HUES48 (cell line): ENCODE results near the gene CTNND2.

Experiments
- H3K27ac ChIP-seq: one replicate; pipeline ENCODE4 v1.7.0; 2013; ENCODE audit warnings: low read depth, low read length, inconsistent platforms
- H3K27me3 ChIP-seq: 2 replicates; pipeline ENCODE4 v1.6.1; 2013; ENCODE audit warnings: mild to moderate bottlenecking, low read length; ENCODE audit not compliant: control insufficient read depth, insufficient read depth
- H3K36me3 ChIP-seq: 2 replicates; pipeline ENCODE4 v1.6.1; 2013; ENCODE audit warnings: low read length; ENCODE audit not compliant: control insufficient read depth, insufficient read depth
- H3K4me1 ChIP-seq: 2 replicates; pipeline ENCODE4 v1.6.1; 2013; ENCODE audit warnings: mild to moderate bottlenecking, low read length; ENCODE audit not compliant: control insufficient read depth, insufficient read depth
- H3K4me3 ChIP-seq: 2 replicates; pipeline ENCODE4 v1.5.1; 2013; ENCODE audit warnings: mild to moderate bottlenecking, low read depth, low read length
- H3K9ac ChIP-seq: 2 replicates; pipeline ENCODE4 v1.6.1; 2013; ENCODE audit warnings: mild to moderate bottlenecking, low read depth, low read length, moderate library complexity
- H3K9me3 ChIP-seq: 2 replicates; pipeline ENCODE4 v1.6.1; 2013; ENCODE audit warnings: low read length; ENCODE audit not compliant: control insufficient read depth, insufficient read depth

Gene CTNND2

GRCh38 chr5:11504065-11504885 lies 400.0 kb downstream of the CTNND2 start:
- peaks cover 4% of the 10 kb centered on the region; the same call in 1 of the 2 replicates for H3K4me1 ChIP-seq
- H3K27ac ChIP-seq, result peak overlapping the region; percentile 56
- no peak overlapping the region for H3K4me3 ChIP-seq
- no peaks in the 10 kb centered on the region for H3K9me3 ChIP-seq
- H3K27me3 ChIP-seq, result no peaks in the 10 kb centered on the region
- H3K9ac ChIP-seq, result no peak overlapping the region
- H3K36me3 ChIP-seq, result no peaks in the 10 kb centered on the region

GRCh38 chr5:11502783-11503182 lies 401.5 kb downstream of the CTNND2 start:
- no peaks in the 10 kb centered on the region for H3K27me3 ChIP-seq
- H3K9me3 ChIP-seq, result no peaks in the 10 kb centered on the region
- H3K27ac ChIP-seq, result no peak overlapping the region
- peaks cover 4% of the 10 kb centered on the region; the same call in 1 of the 2 replicates for H3K4me1 ChIP-seq
- H3K9ac ChIP-seq, result no peak overlapping the region
- H3K36me3 ChIP-seq, result no peaks in the 10 kb centered on the region
- H3K4me3 ChIP-seq, result no peak overlapping the region

DNA sequence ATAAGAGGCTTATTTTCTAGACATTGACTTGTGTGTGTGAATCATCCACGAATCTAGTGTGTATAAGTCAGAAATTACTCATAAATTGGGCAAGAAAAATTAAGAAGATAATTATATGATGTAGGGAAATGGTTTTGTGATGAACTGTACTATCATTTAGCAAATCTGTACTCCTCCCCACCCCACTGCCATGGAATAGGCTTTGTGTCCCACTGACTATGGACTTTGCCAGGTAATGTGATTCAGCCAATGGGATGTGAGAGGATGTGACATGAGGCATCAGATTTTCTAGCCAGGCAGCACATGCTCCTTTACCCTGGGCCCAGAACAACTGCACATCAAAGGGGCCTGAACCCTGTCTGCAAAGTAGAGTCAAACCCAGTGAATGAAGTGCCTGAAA lies 406.6 kb downstream of the CTNND2 start:
- Histone ChIP-seq H3K9me3 (no peaks in the 10 kb centered on the region), H3K27me3 (no peaks in the 10 kb centered on the region), H3K4me1 (no peaks in the 10 kb centered on the region), H3K36me3 (no peaks in the 10 kb centered on the region), H3K4me3 (no peak overlapping the region), H3K9ac (no peak overlapping the region), H3K27ac (no peak overlapping the region)

GRCh38 chr5:11496137-11496719 lies 408.0 kb downstream of the CTNND2 start:
- Histone ChIP-seq H3K9me3 (no peaks in the 10 kb centered on the region), H3K9ac (no peak overlapping the region)

DNA sequence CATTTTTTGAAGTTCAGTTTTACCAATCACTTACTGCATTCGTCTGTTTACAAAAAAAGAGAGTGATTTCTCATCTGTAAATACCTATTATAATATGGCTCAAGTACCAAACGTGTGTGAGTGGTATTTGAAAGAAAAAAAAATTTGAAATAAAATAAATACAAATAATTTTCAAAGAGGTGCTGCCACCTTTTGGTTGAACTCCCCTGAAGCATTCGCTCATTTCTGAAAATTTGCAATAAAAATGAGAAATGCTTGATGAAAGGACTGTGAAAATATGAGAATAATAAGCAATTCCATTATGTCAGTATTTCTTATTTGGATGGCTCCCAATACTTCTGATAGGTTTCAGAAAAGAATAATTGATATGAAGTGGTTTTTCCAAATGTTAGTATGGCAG lies 409.9 kb downstream of the CTNND2 start:
- H3K27ac ChIP-seq, result no peak overlapping the region
- H3K27me3 ChIP-seq, result no peaks in the 10 kb centered on the region

More at GRCh38 chr5:11496137-11496719, 408.0 kb downstream of the CTNND2 start:
- no peak overlapping the region for H3K27ac ChIP-seq
- H3K27me3 ChIP-seq, result no peaks in the 10 kb centered on the region
- H3K4me3 ChIP-seq, result no peak overlapping the region
- no peaks in the 10 kb centered on the region; the same call in 1 of the 2 replicates for H3K4me1 ChIP-seq
- no peaks in the 10 kb centered on the region for H3K36me3 ChIP-seq

DNA sequence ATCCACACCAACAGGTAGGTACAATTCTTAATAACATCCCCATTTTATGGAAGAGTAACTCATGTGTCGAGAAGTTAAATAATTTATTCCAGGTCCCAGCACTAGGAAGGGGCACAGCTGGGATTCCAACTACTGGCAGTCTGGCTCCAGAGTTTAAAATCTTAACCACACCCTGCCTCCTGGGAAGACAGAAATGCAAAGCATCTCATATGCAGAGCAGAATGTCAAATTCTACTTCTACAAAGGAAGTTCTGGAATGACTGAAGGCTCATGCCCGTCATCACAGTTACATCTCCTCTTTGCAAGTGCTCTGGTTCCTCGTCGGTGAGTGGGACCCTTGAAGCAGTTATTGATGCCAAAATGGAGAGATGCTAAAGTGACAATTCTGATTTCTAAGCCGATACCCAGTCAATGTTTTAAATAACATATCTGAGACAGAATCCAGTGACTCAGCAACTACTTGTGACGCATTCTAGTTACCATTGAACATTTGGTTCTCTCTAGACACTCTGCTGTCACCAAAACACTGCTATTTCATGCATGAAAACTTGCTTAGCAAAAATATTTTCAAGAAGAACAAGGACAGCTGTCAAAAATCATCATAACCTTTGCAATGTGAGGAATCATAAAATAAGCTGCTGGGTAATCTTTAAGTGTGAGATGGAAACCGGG lies 412.7 kb downstream of the CTNND2 start:
- H3K4me1 ChIP-seq, result no peaks in the 10 kb centered on the region; the same call in 1 of the 2 replicates
- no peak overlapping the region for H3K4me3 ChIP-seq
- H3K9me3 ChIP-seq, result no peaks in the 10 kb centered on the region

More for the DNA sequence above, 409.9 kb downstream of the CTNND2 start:
- Histone ChIP-seq H3K4me3 (no peak overlapping the region), H3K36me3 (no peaks in the 10 kb centered on the region), H3K9me3 (no peaks in the 10 kb centered on the region), H3K4me1 (no peaks in the 10 kb centered on the region; the same call in 1 of the 2 replicates), H3K9ac (no peak overlapping the region)

GRCh38 chr5:11483630-11484029 lies 420.6 kb downstream of the CTNND2 start:
- H3K9ac ChIP-seq, result no peak overlapping the region
- no peaks in the 10 kb centered on the region for H3K36me3 ChIP-seq
- no peak overlapping the region for H3K27ac ChIP-seq
- H3K27me3 ChIP-seq, result no peaks in the 10 kb centered on the region
- H3K4me3 ChIP-seq, result no peak overlapping the region
- no peaks in the 10 kb centered on the region for H3K9me3 ChIP-seq
- H3K4me1 ChIP-seq, result no peaks in the 10 kb centered on the region

More for the DNA sequence above, 412.7 kb downstream of the CTNND2 start:
- Histone ChIP-seq H3K27ac (no peak overlapping the region), H3K27me3 (no peaks in the 10 kb centered on the region), H3K36me3 (no peaks in the 10 kb centered on the region), H3K9ac (no peak overlapping the region)

DNA sequence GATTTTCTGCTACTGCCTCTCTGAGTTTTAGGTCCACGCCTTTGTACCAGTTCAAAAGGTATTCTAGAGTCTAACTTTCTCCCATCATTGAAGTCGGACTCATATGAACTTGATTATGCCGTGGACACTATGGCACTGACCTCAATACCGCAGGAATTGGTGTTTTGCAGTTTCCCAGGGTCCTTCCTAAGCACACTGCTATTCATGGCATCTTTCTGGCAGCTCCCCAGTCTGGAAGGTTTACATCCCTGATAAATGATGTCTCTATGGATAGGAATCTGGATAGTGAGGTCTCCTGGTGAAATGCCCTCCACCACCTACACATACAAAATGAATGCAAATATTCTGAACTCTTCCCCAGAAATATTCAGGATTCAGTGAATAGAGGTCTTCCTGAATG lies 422.2 kb downstream of the CTNND2 start:
- no peaks in the 10 kb centered on the region for H3K36me3 ChIP-seq
- H3K4me3 ChIP-seq, result no peak overlapping the region
- no peaks in the 10 kb centered on the region for H3K9me3 ChIP-seq
- no peaks in the 10 kb centered on the region for H3K27me3 ChIP-seq
- no peak overlapping the region for H3K27ac ChIP-seq
- H3K4me1 ChIP-seq, result no peaks in the 10 kb centered on the region
- H3K9ac ChIP-seq, result no peak overlapping the region

DNA sequence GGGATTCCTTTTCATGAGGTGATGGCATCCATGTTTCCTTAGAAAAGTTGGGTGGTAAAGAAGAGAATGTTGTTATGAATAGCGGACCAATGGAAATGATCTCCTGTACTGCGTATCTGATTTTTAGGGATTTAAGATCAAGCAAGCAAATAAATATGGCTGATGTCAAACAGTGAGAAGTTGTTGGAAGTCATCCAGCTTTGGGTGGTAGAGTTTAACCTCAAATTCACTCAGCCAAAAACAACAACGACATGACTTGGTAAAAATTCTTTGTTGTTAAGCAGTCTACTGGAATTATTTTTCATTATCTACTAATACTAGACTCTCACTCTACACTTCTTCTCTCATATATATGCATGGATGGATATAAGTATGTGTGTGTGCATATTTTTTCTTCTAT lies 426.5 kb downstream of the CTNND2 start:
- no peak overlapping the region for H3K27ac ChIP-seq
- H3K36me3 ChIP-seq, result no peaks in the 10 kb centered on the region
- no peak overlapping the region for H3K9ac ChIP-seq
- no peaks in the 10 kb centered on the region for H3K27me3 ChIP-seq
- no peaks in the 10 kb centered on the region for H3K9me3 ChIP-seq
- H3K4me3 ChIP-seq, result no peak overlapping the region
- no peaks in the 10 kb centered on the region for H3K4me1 ChIP-seq

- Histone ChIP-seq H3K4me1 (no peaks in the 10 kb centered on the region), H3K4me3 (no peak overlapping the region), H3K36me3 (no peaks in the 10 kb centered on the region), H3K27ac (no peak overlapping the region), H3K9me3 (no peaks in the 10 kb centered on the region), H3K9ac (no peak overlapping the region), H3K27me3 (no peaks in the 10 kb centered on the region)
Measured at GRCh38 chr5:11476866-11477265, 427.4 kb downstream of the CTNND2 start.
